GM23338 (cell line): ENCODE results near the gene BNIPL. TPM values are rescaled to one million over a fixed set of nuclear protein-coding genes. Genes with fewer than 3 reads are reported as not detected.

Experiments
- ATAC-seq: fragments of 200-7000 bp; cut with Tn5 transposase; 3 replicates; pipeline ENCODE4 v1.9.1; 2020
- DNase-seq: peaks from one replicate; pipeline ENCODE4 v3.0.0-alpha.2; 2015; ENCODE audit warnings: low spot score
- H2AFZ ChIP-seq: fragments of 200-600 bp; sonication (generic); 2 replicates; pipeline ENCODE4 v1.8.0; 2016; ENCODE audit warnings: antibody characterized with exemption, mild to moderate bottlenecking, moderate library complexity
- H3F3A ChIP-seq: fragments of 200-600 bp; sonication (generic); replicated peaks from 2 replicates; pipeline ENCODE4 v1.8.0; 2017; ENCODE audit warnings: antibody characterized with exemption, mixed run types, low read depth
- H3K27ac ChIP-seq: fragments of 200-600 bp; sonication (generic); 2 replicates; pipeline ENCODE4 v1.6.1; 2016; ENCODE audit warnings: low read depth
- H3K27me3 ChIP-seq: fragments of 200-600 bp; sonication (generic); 2 replicates; pipeline ENCODE4 v1.8.0; 2016; ENCODE audit warnings: mild to moderate bottlenecking, mixed run types, moderate library complexity; ENCODE audit not compliant: insufficient read depth
- H3K36me3 ChIP-seq: fragments of 200-600 bp; sonication (generic); 2 replicates; pipeline ENCODE4 v1.8.0; 2016; ENCODE audit warnings: mild to moderate bottlenecking; ENCODE audit not compliant: insufficient read depth
- H3K4me1 ChIP-seq: fragments of 200-600 bp; sonication (generic); 2 replicates; pipeline ENCODE4 v1.8.0; 2016; ENCODE audit warnings: mild to moderate bottlenecking, moderate library complexity; ENCODE audit not compliant: insufficient read depth
- H3K4me2 ChIP-seq: fragments of 200-600 bp; sonication (generic); 2 replicates; pipeline ENCODE4 v1.7.1; 2017; ENCODE audit warnings: mixed run types
- H3K4me3 ChIP-seq: fragments of 200-600 bp; sonication (generic); 2 replicates; pipeline ENCODE4 v1.6.1; 2016; ENCODE audit warnings: mixed run types
- H3K79me2 ChIP-seq: fragments of 200-600 bp; sonication (generic); replicated peaks from 2 replicates; pipeline ENCODE4 v1.8.0; 2017; ENCODE audit warnings: mild to moderate bottlenecking; ENCODE audit not compliant: insufficient read depth
- H3K9me2 ChIP-seq: fragments of 200-600 bp; sonication (generic); 2 replicates; pipeline ENCODE4 v1.8.0; 2017; ENCODE audit not compliant: insufficient read depth
- H4K20me1 ChIP-seq: fragments of 200-600 bp; sonication (generic); replicated peaks from 2 replicates; pipeline ENCODE4 v1.8.0; 2017; ENCODE audit warnings: mild to moderate bottlenecking; ENCODE audit not compliant: insufficient read depth
- H3K27ac Mint-ChIP-seq: 2 replicates; pipeline ENCODE4 v1.8.0; 2020; ENCODE audit warnings: inconsistent platforms, mild to moderate bottlenecking, moderate library complexity, mixed read lengths
- H3K27me3 Mint-ChIP-seq: 3 replicates; pipeline ENCODE4 v1.8.0; 2022; ENCODE audit warnings: low read depth, mild to moderate bottlenecking, moderate library complexity, mixed read lengths, inconsistent platforms; ENCODE audit not compliant: insufficient read depth, poor library complexity
- H3K36me3 Mint-ChIP-seq: 3 replicates; pipeline ENCODE4 v1.8.0; 2021; ENCODE audit warnings: low read depth, mild to moderate bottlenecking, inconsistent platforms, moderate library complexity, mixed read lengths
- H3K4me1 Mint-ChIP-seq: 3 replicates; pipeline ENCODE4 v1.8.0; 2020; ENCODE audit warnings: mild to moderate bottlenecking, inconsistent platforms, mixed read lengths
- H3K4me3 Mint-ChIP-seq: 3 replicates; pipeline ENCODE4 v1.8.0; 2021; ENCODE audit warnings: moderate library complexity, mild to moderate bottlenecking, inconsistent platforms, mixed read lengths
- H3K9me3 Mint-ChIP-seq: 3 replicates; pipeline ENCODE4 v1.8.0; 2020; ENCODE audit warnings: moderate library complexity, mild to moderate bottlenecking, inconsistent platforms, mixed read lengths
- CREB1 ChIP-seq: fragments of 250-450 bp; sonication (Bioruptor Pico); IDR thresholded peaks from 2 replicates; pipeline ENCODE4 v1.5.0; 2020; ENCODE audit warnings: low read depth, mild to moderate bottlenecking, moderate library complexity
- ETS1 ChIP-seq: IDR thresholded peaks from 2 replicates; pipeline ENCODE4 v1.6.1; 2016; ENCODE audit warnings: antibody characterized with exemption
- EZH2 ChIP-seq: fragments of 200-600 bp; sonication (generic); IDR thresholded peaks from one replicate; pipeline ENCODE4 v1.8.0; 2017; ENCODE audit warnings: antibody characterized with exemption, mild to moderate bottlenecking, low read depth; ENCODE audit not compliant: unreplicated experiment
- EZH2phosphoT487 ChIP-seq: fragments of 200-600 bp; sonication (generic); IDR thresholded peaks from one replicate; pipeline ENCODE4 v1.8.1; 2018; ENCODE audit warnings: antibody characterized with exemption; ENCODE audit not compliant: unreplicated experiment
- JUNB ChIP-seq: IDR thresholded peaks from one replicate; pipeline ENCODE4 v1.6.1; 2016; ENCODE audit warnings: antibody characterized with exemption; ENCODE audit not compliant: unreplicated experiment
- NANOG ChIP-seq: IDR thresholded peaks from 2 replicates; pipeline ENCODE4 v1.6.1; 2016; ENCODE audit warnings: antibody characterized with exemption, borderline replicate concordance
- POLR2AphosphoS5 ChIP-seq: IDR thresholded peaks from 2 replicates; pipeline ENCODE4 v1.6.1; 2016; ENCODE audit warnings: antibody characterized with exemption, low read depth
- REST ChIP-seq: IDR thresholded peaks from one replicate; pipeline ENCODE4 v1.6.1; 2018; ENCODE audit warnings: antibody characterized with exemption; ENCODE audit not compliant: unreplicated experiment
- STAT1 ChIP-seq: IDR thresholded peaks from one replicate; pipeline ENCODE4 v1.6.1; 2016; ENCODE audit warnings: antibody characterized with exemption; ENCODE audit not compliant: unreplicated experiment
- ZNF114 ChIP-seq: fragments of 250-450 bp; sonication (Bioruptor Pico); IDR thresholded peaks from 2 replicates; pipeline ENCODE4 v1.5.0; 2020; ENCODE audit warnings: mild to moderate bottlenecking, moderate library complexity
- ZNF331 ChIP-seq: fragments of 250-450 bp; sonication (Bioruptor Pico); IDR thresholded peaks from 2 replicates; pipeline ENCODE4 v1.5.0; 2020; ENCODE audit warnings: low read depth, mild to moderate bottlenecking, moderate library complexity
- polyA plus RNA-seq: library from polyadenylated mRNA; unstranded; fragments of >200 nt; fragmentation: Nextera tagmentation; extraction: Ambion mirVana; gene quantifications from 2 replicates; pipeline ENCODE4 v1.2.1, GENCODE V29; 2016
- total RNA-seq: library from RNA; depleted of rRNA; stranded (reverse); fragments of >200 nt; shearing (Covaris generic); gene quantifications from 2 replicates; pipeline ENCODE4 v1.2.3, GENCODE V29; 2014
- TF ChIP-seq, protein P1 (sequence below), 2 experiments: fragments of 200-600 bp in 1 of 2; sonication (generic) in 1 of 2; conservative IDR thresholded peaks; 2 replicates each; pipeline versions ENCODE4 v1.5.1 to v1.6.1; 2016 to 2017; ENCODE audit warnings: antibody characterized with exemption in 2 of 2, low read depth in 2 of 2, mild to moderate bottlenecking in 2 of 2, moderate library complexity in 1 of 2
- TF ChIP-seq, protein P2 (sequence below): fragments of 250-450 bp; sonication (Bioruptor Pico); IDR thresholded peaks from 2 replicates; pipeline ENCODE4 v1.5.0; 2020; ENCODE audit warnings: mild to moderate bottlenecking, moderate library complexity

Gene BNIPL
- total and polyA plus RNA-seq, 2 experiments from 2014 or later = 0.91 to 1.2 TPM

- Histone ChIP-seq H2AFZ (no peak overlapping the region), H3K4me2 (no peak overlapping the region), H3F3A (peaks cover 4% of the 10 kb centered on the region; the same call in 1 of the 2 replicates), H3K27ac (no peak overlapping the region), H3K27me3 (no peaks in the 10 kb centered on the region), H4K20me1 (no peaks in the 10 kb centered on the region), H3K9me2 (no peaks in the 10 kb centered on the region), H3K4me3 (no peak overlapping the region), H3K36me3 (no peaks in the 10 kb centered on the region), H3K4me1 (peaks cover 17% of the 10 kb centered on the region), H3K79me2 (no peaks in the 10 kb centered on the region)
- ATAC-seq (no peak), DNase-seq (no peak)
- Mint-ChIP-seq H3K27ac (no peak overlapping the region), H3K4me1 (peaks cover 23% of the 10 kb centered on the region), H3K9me3 (no peaks in the 10 kb centered on the region), H3K27me3 (peaks cover 23% of the 10 kb centered on the region), H3K36me3 (peaks cover 5% of the 10 kb centered on the region; the same call in 2 of the 3 replicates), H3K4me3 (no peak overlapping the region; the same call in 2 of the 3 replicates)
- TF ChIP-seq EZH2 (no peak), CREB1 (CRISPR knock-in tag) (no peak), EZH2phosphoT487 (no peak), NANOG (no peak), STAT1 (no peak), JUNB (no peak), REST (no peak), ZNF331 (CRISPR knock-in tag) (no peak), ETS1 (no peak), POLR2AphosphoS5 (no peak), ZNF114 (CRISPR knock-in tag) (no peak)
- TF ChIP-seq, protein P1, sequence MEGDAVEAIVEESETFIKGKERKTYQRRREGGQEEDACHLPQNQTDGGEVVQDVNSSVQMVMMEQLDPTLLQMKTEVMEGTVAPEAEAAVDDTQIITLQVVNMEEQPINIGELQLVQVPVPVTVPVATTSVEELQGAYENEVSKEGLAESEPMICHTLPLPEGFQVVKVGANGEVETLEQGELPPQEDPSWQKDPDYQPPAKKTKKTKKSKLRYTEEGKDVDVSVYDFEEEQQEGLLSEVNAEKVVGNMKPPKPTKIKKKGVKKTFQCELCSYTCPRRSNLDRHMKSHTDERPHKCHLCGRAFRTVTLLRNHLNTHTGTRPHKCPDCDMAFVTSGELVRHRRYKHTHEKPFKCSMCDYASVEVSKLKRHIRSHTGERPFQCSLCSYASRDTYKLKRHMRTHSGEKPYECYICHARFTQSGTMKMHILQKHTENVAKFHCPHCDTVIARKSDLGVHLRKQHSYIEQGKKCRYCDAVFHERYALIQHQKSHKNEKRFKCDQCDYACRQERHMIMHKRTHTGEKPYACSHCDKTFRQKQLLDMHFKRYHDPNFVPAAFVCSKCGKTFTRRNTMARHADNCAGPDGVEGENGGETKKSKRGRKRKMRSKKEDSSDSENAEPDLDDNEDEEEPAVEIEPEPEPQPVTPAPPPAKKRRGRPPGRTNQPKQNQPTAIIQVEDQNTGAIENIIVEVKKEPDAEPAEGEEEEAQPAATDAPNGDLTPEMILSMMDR (conservative IDR thresholded peaks at IDR 0.05; ENCODE audit: low read depth in 2 of 2) = no peak
- TF ChIP-seq, protein P2, sequence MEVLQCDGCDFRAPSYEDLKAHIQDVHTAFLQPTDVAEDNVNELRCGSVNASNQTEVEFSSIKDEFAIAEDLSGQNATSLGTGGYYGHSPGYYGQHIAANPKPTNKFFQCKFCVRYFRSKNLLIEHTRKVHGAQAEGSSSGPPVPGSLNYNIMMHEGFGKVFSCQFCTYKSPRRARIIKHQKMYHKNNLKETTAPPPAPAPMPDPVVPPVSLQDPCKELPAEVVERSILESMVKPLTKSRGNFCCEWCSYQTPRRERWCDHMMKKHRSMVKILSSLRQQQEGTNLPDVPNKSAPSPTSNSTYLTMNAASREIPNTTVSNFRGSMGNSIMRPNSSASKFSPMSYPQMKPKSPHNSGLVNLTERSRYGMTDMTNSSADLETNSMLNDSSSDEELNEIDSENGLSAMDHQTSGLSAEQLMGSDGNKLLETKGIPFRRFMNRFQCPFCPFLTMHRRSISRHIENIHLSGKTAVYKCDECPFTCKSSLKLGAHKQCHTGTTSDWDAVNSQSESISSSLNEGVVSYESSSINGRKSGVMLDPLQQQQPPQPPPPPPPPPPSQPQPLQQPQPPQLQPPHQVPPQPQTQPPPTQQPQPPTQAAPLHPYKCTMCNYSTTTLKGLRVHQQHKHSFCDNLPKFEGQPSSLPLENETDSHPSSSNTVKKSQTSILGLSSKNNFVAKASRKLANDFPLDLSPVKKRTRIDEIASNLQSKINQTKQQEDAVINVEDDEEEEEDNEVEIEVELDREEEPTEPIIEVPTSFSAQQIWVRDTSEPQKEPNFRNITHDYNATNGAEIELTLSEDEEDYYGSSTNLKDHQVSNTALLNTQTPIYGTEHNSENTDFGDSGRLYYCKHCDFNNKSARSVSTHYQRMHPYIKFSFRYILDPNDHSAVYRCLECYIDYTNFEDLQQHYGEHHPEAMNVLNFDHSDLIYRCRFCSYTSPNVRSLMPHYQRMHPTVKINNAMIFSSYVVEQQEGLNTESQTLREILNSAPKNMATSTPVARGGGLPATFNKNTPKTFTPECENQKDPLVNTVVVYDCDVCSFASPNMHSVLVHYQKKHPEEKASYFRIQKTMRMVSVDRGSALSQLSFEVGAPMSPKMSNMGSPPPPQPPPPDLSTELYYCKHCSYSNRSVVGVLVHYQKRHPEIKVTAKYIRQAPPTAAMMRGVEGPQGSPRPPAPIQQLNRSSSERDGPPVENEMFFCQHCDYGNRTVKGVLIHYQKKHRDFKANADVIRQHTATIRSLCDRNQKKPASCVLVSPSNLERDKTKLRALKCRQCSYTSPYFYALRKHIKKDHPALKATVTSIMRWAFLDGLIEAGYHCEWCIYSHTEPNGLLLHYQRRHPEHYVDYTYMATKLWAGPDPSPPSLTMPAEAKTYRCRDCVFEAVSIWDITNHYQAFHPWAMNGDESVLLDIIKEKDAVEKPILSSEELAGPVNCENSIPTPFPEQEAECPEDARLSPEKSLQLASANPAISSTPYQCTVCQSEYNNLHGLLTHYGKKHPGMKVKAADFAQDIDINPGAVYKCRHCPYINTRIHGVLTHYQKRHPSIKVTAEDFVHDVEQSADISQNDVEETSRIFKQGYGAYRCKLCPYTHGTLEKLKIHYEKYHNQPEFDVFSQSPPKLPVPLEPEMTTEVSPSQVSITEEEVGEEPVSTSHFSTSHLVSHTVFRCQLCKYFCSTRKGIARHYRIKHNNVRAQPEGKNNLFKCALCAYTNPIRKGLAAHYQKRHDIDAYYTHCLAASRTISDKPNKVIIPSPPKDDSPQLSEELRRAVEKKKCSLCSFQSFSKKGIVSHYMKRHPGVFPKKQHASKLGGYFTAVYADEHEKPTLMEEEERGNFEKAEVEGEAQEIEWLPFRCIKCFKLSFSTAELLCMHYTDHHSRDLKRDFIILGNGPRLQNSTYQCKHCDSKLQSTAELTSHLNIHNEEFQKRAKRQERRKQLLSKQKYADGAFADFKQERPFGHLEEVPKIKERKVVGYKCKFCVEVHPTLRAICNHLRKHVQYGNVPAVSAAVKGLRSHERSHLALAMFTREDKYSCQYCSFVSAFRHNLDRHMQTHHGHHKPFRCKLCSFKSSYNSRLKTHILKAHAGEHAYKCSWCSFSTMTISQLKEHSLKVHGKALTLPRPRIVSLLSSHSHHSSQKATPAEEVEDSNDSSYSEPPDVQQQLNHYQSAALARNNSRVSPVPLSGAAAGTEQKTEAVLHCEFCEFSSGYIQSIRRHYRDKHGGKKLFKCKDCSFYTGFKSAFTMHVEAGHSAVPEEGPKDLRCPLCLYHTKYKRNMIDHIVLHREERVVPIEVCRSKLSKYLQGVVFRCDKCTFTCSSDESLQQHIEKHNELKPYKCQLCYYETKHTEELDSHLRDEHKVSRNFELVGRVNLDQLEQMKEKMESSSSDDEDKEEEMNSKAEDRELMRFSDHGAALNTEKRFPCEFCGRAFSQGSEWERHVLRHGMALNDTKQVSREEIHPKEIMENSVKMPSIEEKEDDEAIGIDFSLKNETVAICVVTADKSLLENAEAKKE (CRISPR knock-in tag) = no peak
These were observed 34.3 kb upstream of the BNIPL start for GRCh38 chr1:151002051-151002450.
